Gastrocnemius medialis (tissue), 4 donors: Measurements from ENCODE around the gene DNAJB6. TPM values are rescaled to one million over a fixed set of nuclear protein-coding genes. Genes with fewer than 3 reads are reported as not detected.

Experiments used
- ATAC-seq, 2 donors: fragments of 150-250 bp; one replicate each; pipeline ENCODE4 v1.9.1; 2016
- DNase-seq, 2 donors: peaks; one replicate each; pipeline ENCODE4 v3.0.0-alpha.2; 2019
- H3K27ac ChIP-seq, 4 donors: fragments of 200-600 bp; sonication (generic); 1 replicate in 1 of 4; 2 replicates in 3 of 4; pipeline ENCODE4 v1.5.1; 2016 to 2018; ENCODE audit warnings: mild to moderate bottlenecking in 2 of 4, moderate library complexity in 1 of 4
- H3K27me3 ChIP-seq, 3 donors: fragments of 200-600 bp; sonication (generic) in 2 of 3; 1 replicate in 1 of 3; 2 replicates in 2 of 3; pipeline versions ENCODE4 v1.5.1 to v1.6.0; 2016 to 2019; ENCODE audit warnings: mild to moderate bottlenecking in 1 of 3, moderate library complexity in 1 of 3
- H3K36me3 ChIP-seq, 2 donors: fragments of 200-600 bp; sonication (generic) in 1 of 2; one replicate each; pipeline ENCODE4 v1.5.1; 2017 to 2018
- H3K4me1 ChIP-seq, 2 donors: fragments of 200-600 bp; sonication (generic) in 1 of 2; one replicate each; pipeline ENCODE4 v1.5.1; 2016 to 2017; ENCODE audit warnings: mild to moderate bottlenecking in 2 of 2
- H3K4me3 ChIP-seq, 4 donors: fragments of 200-600 bp; sonication (generic) in 3 of 4; 1 replicate in 1 of 4; 2 replicates in 3 of 4; pipeline ENCODE4 v1.5.1; 2016 to 2019; ENCODE audit warnings: mild to moderate bottlenecking in 2 of 4
- H3K9me3 ChIP-seq, 3 donors: fragments of 200-600 bp; sonication (generic) in 2 of 3; 1 replicate in 1 of 3; 2 replicates in 2 of 3; pipeline ENCODE4 v1.5.1; 2016 to 2019
- POLR2A ChIP-seq, 2 donors: fragments of 450-650 bp; IDR thresholded peaks; one replicate each; pipeline ENCODE4 v1.6.1; 2017; ENCODE audit warnings: antibody characterized with exemption in 2 of 2, mild to moderate bottlenecking in 2 of 2, moderate library complexity in 2 of 2
- in situ Hi-C, 4 donors: fragments of 200-750 bp; cut with MboI; loops; one replicate each; pipeline versions ENCODE4 v1.15.0 to v1.8.0; 2017; ENCODE audit warnings: low sequenced_read_pairs in 4 of 4
- intact Hi-C: fragments of 100-400 bp; cut with DNase I; formaldehyde crosslinking; loops from one replicate; pipeline ENCODE4 v1.15.1; 2023; ENCODE audit warnings: low total_unique reads
- total RNA-seq, 4 donors: library from RNA; depleted of rRNA; stranded (reverse); fragments of >200 nt; gene quantifications; one replicate each; pipeline versions ENCODE4 v1.1.0 to v1.2.3, GENCODE V29; 2016
- TF ChIP-seq, protein P1 (sequence below), 5 experiments: fragments of 450-650 bp in 3 of 5; fragments of 200-600 bp in 2 of 5; sonication (generic) in 2 of 5; IDR thresholded peaks in 4 of 5; conservative IDR thresholded peaks in 1 of 5; 1 replicate in 4 of 5; 2 replicates in 1 of 5; pipeline ENCODE4 v1.5.1; 2016 to 2019; ENCODE audit warnings: antibody characterized with exemption in 5 of 5, mild to moderate bottlenecking in 3 of 5, moderate library complexity in 3 of 5

DNAJB6 gene
- total RNA-seq, 4 donors from 2014 or later, result 130 to 269 (median 188) TPM

DNA sequence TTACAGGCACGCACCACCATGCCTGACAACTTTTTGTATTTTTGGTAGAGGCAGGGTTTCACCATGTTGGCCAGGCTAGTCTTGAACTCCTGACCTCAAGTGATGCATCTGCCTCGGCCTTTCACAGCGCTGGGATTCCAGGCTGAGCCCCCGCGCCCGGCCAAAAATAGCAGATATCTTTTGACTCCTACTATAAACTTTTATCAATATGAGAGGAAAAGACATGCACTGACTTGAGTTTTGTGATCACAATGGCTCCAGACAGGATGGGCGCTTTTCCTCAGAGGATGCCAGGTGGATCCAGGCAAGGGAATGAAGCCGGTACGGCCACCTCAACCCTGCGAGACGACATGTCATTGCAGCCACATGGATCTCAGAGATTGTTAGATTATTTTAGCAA lies 123.9 kb downstream of the DNAJB6 start:
- no peak overlapping the region for H3K4me3 ChIP-seq
- peak in 1 of 2 donors; percentile 7 for DNase-seq
- H3K4me1 ChIP-seq, result no peaks in the 10 kb centered on the region
- H3K36me3 ChIP-seq, result no peaks in the 10 kb centered on the region
- H3K27ac ChIP-seq, result no peak overlapping the region
- in situ Hi-C loops (no loop called here), intact Hi-C loops (no loop called here)
- ATAC-seq, result no peak
- TF ChIP-seq, protein P1, sequence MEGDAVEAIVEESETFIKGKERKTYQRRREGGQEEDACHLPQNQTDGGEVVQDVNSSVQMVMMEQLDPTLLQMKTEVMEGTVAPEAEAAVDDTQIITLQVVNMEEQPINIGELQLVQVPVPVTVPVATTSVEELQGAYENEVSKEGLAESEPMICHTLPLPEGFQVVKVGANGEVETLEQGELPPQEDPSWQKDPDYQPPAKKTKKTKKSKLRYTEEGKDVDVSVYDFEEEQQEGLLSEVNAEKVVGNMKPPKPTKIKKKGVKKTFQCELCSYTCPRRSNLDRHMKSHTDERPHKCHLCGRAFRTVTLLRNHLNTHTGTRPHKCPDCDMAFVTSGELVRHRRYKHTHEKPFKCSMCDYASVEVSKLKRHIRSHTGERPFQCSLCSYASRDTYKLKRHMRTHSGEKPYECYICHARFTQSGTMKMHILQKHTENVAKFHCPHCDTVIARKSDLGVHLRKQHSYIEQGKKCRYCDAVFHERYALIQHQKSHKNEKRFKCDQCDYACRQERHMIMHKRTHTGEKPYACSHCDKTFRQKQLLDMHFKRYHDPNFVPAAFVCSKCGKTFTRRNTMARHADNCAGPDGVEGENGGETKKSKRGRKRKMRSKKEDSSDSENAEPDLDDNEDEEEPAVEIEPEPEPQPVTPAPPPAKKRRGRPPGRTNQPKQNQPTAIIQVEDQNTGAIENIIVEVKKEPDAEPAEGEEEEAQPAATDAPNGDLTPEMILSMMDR (IDR thresholded peaks at IDR 0.05 in 4 of 5, conservative IDR thresholded peaks at IDR 0.05 in 1 of 5), result no peak
- no peak for TF ChIP-seq POLR2A (IDR thresholded peaks at IDR 0.05)
- H3K9me3 ChIP-seq, result no peaks in the 10 kb centered on the region
- H3K27me3 ChIP-seq, result peaks cover 0 to 12% (median 0%) of the 10 kb centered on the region in 3 donors

DNA sequence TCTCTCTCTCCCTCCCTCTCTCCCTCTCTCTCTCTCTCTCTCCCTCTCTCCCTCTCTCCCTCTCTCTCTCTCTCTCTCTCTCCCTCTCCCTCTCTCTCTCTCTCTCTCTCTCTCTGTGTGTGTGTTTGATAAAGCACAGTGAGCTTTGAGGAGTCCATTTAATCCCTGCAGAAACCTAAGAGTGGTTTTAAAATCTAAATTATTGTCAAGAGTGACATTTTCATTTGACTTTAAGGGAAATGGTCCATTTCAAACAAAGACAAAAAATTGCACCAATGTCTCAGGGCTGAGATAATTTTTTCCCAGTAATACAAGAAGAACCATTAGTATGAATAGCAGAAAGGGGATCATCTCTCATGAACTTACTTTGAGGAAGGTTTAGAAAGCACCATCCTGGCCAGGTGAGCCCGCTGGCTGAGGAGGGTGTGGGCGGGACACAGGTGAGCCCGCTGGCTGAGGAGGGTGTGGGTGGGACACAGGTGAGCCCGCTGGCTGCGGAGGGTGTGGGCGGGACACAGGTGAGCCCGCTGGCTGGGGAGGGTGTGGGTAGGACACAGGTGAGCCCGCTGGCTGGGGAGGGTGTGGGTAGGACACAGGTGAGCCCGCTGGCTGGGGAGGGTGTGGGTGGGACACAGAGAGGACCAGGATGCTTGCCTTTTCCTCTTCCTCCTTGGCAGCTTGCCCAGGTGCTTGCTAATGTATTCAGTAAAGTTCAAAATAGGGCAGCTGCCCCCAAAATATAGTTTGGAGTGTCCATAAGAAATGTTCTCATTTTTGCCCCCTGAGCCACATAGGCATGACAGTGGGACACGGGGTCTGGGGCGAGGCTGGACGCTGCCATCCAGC lies 125.0 kb downstream of the DNAJB6 start:
- Histone ChIP-seq H3K27ac (no peak overlapping the region), H3K27me3 (peaks cover 0 to 13% (median 0%) of the 10 kb centered on the region in 3 donors), H3K4me1 (no peaks in the 10 kb centered on the region), H3K4me3 (no peak overlapping the region), H3K9me3 (no peaks in the 10 kb centered on the region), H3K36me3 (no peaks in the 10 kb centered on the region)
- ATAC-seq (no peak), DNase-seq (no peak)
- TF ChIP-seq, protein P1 (IDR thresholded peaks at IDR 0.05 in 4 of 5, conservative IDR thresholded peaks at IDR 0.05 in 1 of 5), result no peak
- no peak for TF ChIP-seq POLR2A (IDR thresholded peaks at IDR 0.05)
- in situ Hi-C loops, result no loop called here
- intact Hi-C loops, result no loop called here

DNA sequence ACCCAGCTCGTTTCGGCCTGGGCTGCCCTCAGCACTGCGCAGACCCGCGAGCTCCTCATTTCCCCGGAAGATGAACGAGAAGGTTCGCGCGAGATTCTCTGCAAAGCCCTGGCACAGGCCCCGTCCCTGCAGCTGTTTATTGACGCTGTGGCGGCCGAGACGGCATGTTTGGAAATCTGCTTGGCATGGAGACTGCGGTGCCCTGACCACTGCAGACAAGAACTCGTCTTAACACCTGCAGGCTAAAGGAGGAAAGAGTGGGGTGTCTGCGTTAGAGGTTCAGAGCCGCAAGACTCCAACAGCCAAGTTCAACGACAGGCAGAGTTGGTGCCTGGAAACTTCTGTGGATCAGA lies 125.6 kb downstream of the DNAJB6 start:
- H3K9me3 ChIP-seq, result no peaks in the 10 kb centered on the region
- peaks cover 0 to 13% (median 0%) of the 10 kb centered on the region in 3 donors for H3K27me3 ChIP-seq
- DNase-seq, result peak in 1 of 2 donors; percentile 11
- ATAC-seq, result no peak
- in situ Hi-C loops (no loop called here), intact Hi-C loops (no loop called here)
- TF ChIP-seq POLR2A (IDR thresholded peaks at IDR 0.05), result no peak
- TF ChIP-seq, protein P1 (IDR thresholded peaks at IDR 0.05 in 4 of 5, conservative IDR thresholded peaks at IDR 0.05 in 1 of 5), result no peak
- no peak overlapping the region for H3K4me3 ChIP-seq
- no peaks in the 10 kb centered on the region for H3K4me1 ChIP-seq
- no peaks in the 10 kb centered on the region for H3K36me3 ChIP-seq
- no peak overlapping the region for H3K27ac ChIP-seq

DNA sequence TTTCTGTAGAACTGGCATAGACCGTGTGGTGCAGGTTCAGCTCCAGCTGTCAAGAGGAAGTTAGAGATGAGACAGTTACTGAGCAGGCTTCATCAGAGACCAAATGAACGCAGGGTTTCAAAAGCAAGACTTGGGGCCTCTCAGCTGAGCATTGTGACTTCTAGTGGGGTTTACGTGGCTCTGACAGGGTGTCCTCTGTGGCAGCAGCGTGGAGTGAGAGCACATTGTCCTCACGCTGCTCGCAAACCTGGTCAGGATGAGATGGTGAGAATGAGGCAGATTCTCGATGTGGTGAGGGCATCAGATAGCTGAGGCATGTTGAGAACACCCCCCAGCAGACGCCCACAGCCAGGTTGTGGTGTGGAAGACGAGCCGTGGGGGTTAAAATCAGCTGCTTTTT lies 126.0 kb downstream of the DNAJB6 start:
- DNase-seq, result peak in 1 of 2 donors; percentile 4
- Histone ChIP-seq H3K4me1 (no peaks in the 10 kb centered on the region), H3K9me3 (no peaks in the 10 kb centered on the region), H3K4me3 (no peak overlapping the region), H3K36me3 (no peaks in the 10 kb centered on the region), H3K27ac (no peak overlapping the region), H3K27me3 (peaks cover 0 to 13% (median 0%) of the 10 kb centered on the region in 3 donors)
- intact Hi-C loops, result no loop called here
- TF ChIP-seq POLR2A (IDR thresholded peaks at IDR 0.05), result no peak
- TF ChIP-seq, protein P1 (IDR thresholded peaks at IDR 0.05 in 4 of 5, conservative IDR thresholded peaks at IDR 0.05 in 1 of 5), result no peak
- no peak for ATAC-seq
- in situ Hi-C loops, result no loop called here
